Caco-2 (cell line): ENCODE measurements around the gene C1orf159. TPM values are rescaled to one million over a fixed set of nuclear protein-coding genes. Genes with fewer than 3 reads are reported as not detected.
"Not testable (repeated sequence)": the region's sequence is repeated elsewhere in the genome, so short reads cannot be mapped to it uniquely, and the experiment has no call there.

Source experiments
- BruUV-seq: library from RNA; stranded (reverse); fragments of 400-500 nt; replicated peaks from 2 replicates; lab custom pipeline; 2021; lab: Mats Ljungman, UMichigan
- CTCF ChIA-PET: fragments of 300-600 bp; sonication (Branson Sonifier 250); formaldehyde crosslinking; loops from one replicate; lab custom pipeline; 2022; ENCODE audit warnings: antibody characterized with exemption; lab: Charles Lee
- POLR2A ChIA-PET: fragments of 300-600 bp; sonication (Branson Sonifier 250); formaldehyde crosslinking; loops from one replicate; lab custom pipeline; 2022; ENCODE audit warnings: antibody characterized with exemption; lab: Charles Lee
- DNase-seq, 2 experiments: peaks; one replicate each; pipeline versions ENCODE4 v3.0.0 to v3.0.0-alpha.2; 2020 to 2022
- H3K27me3 ChIP-seq: replicated peaks from 2 replicates; pipeline ENCODE4 v1.6.0; 2011; ENCODE audit warnings: low read length; ENCODE audit not compliant: control insufficient read depth, insufficient read depth
- H3K36me3 ChIP-seq: 2 replicates; pipeline ENCODE4 v1.5.1; 2011; ENCODE audit warnings: low read length; ENCODE audit not compliant: control insufficient read depth, insufficient read depth
- H3K4me1 ChIP-seq: fragments of 250-450 bp; sonication (Bioruptor Pico); 2 replicates; pipeline ENCODE4 v1.5.1; 2020; ENCODE audit warnings: mild to moderate bottlenecking
- H3K4me3 ChIP-seq: 2 replicates; pipeline ENCODE4 v1.5.1; 2011; ENCODE audit warnings: low read depth, mild to moderate bottlenecking, control low read depth, low read length
- H3K9me3 ChIP-seq: fragments of 250-450 bp; sonication (Bioruptor Pico); 2 replicates; pipeline ENCODE4 v1.5.1; 2020; ENCODE audit warnings: mild to moderate bottlenecking, moderate library complexity
- H3K27ac Mint-ChIP-seq: one replicate; pipeline ENCODE4 v1.8.0; 2022; ENCODE audit warnings: mixed read lengths; ENCODE audit not compliant: unreplicated experiment
- H3K27me3 Mint-ChIP-seq: one replicate; pipeline ENCODE4 v1.8.0; 2022; ENCODE audit warnings: mixed read lengths; ENCODE audit not compliant: insufficient read depth, unreplicated experiment
- H3K36me3 Mint-ChIP-seq: one replicate; pipeline ENCODE4 v1.8.0; 2022; ENCODE audit warnings: mild to moderate bottlenecking, mixed read lengths; ENCODE audit not compliant: insufficient read depth, unreplicated experiment
- H3K4me1 Mint-ChIP-seq: one replicate; pipeline ENCODE4 v1.8.0; 2022; ENCODE audit warnings: low read depth, mixed read lengths; ENCODE audit not compliant: unreplicated experiment
- H3K4me3 Mint-ChIP-seq: one replicate; pipeline ENCODE4 v1.8.0; 2022; ENCODE audit warnings: mild to moderate bottlenecking, moderate library complexity, mixed read lengths; ENCODE audit not compliant: unreplicated experiment
- H3K9me3 Mint-ChIP-seq: one replicate; pipeline ENCODE4 v1.8.0; 2022; ENCODE audit warnings: mixed read lengths; ENCODE audit not compliant: unreplicated experiment
- CTCF ChIP-seq, 2 experiments: fragments of 200-600 bp in 1 of 2; IDR thresholded peaks; 1 replicate in 1 of 2; 2 replicates in 1 of 2; pipeline versions ENCODE4 v1.5.1 to v1.8.0; 2011 to 2022; ENCODE audit warnings: antibody characterized with exemption in 1 of 2, control low read depth in 1 of 2, inconsistent platforms in 1 of 2, low read depth in 1 of 2, low read length in 1 of 2, mild to moderate bottlenecking in 1 of 2, moderate library complexity in 1 of 2; ENCODE audit not compliant: insufficient read depth in 1 of 2, severe bottlenecking in 1 of 2, unreplicated experiment in 1 of 2
- intact Hi-C: fragments of 100-400 bp; cut with micrococcal nuclease; formaldehyde crosslinking; loops from one replicate; pipeline ENCODE4 v1.10.0; 2022; ENCODE audit not compliant: unreplicated experiment
- total RNA-seq: library from RNA; stranded (reverse); gene quantifications from 2 replicates; pipeline ENCODE4 v1.2.3, GENCODE V29; 2022

The C1orf159 gene
- total RNA-seq, 1 experiment from 2014 or later: 12.9 TPM

GRCh38 chr1:1143636-1144035 is 27.7 kb upstream of the C1orf159 start:
- Histone ChIP-seq H3K4me1 (no peaks in the 10 kb centered on the region; the same call in 1 of the 2 replicates), H3K36me3 (no peaks in the 10 kb centered on the region), H3K9me3 (no peaks in the 10 kb centered on the region), H3K27me3 (no peaks in the 10 kb centered on the region), H3K4me3 (no peak overlapping the region)
- no TSS peak for BruUV-seq
- H3K4me3 Mint-ChIP-seq: no peak overlapping the region
- ChIA-PET CTCF (no interaction called here), POLR2A (no interaction called here)
- no peak overlapping the region for H3K27ac Mint-ChIP-seq
- no peaks in the 10 kb centered on the region for H3K36me3 Mint-ChIP-seq
- no peaks in the 10 kb centered on the region for H3K27me3 Mint-ChIP-seq
- no peak for DNase-seq
- TF ChIP-seq CTCF (IDR thresholded peaks at IDR 0.05; ENCODE audit: insufficient read depth in 1 of 2, low read depth in 1 of 2, low read length in 1 of 2, severe bottlenecking in 1 of 2, unreplicated experiment in 1 of 2): no peak
- intact Hi-C loops: no loop called here
- H3K4me1 Mint-ChIP-seq: no peaks in the 10 kb centered on the region
- H3K9me3 Mint-ChIP-seq: no peaks in the 10 kb centered on the region

- H3K4me1 Mint-ChIP-seq: no peaks in the 10 kb centered on the region
- no peak for TF ChIP-seq CTCF (IDR thresholded peaks at IDR 0.05; ENCODE audit: insufficient read depth in 1 of 2, low read depth in 1 of 2, low read length in 1 of 2, severe bottlenecking in 1 of 2, unreplicated experiment in 1 of 2)
- intact Hi-C loops: no loop called here
- no peaks in the 10 kb centered on the region for H3K36me3 ChIP-seq
- CTCF ChIA-PET: interaction anchor here (0.9 kb wide), 1 partner anchor 20 kb away, joined by 3 read pairs; no protein-coding TSS in a partner anchor
- no peak for DNase-seq
- POLR2A ChIA-PET: no interaction called here
- H3K9me3 ChIP-seq: no peaks in the 10 kb centered on the region
- no peak overlapping the region for H3K4me3 Mint-ChIP-seq
- no peak overlapping the region for H3K4me3 ChIP-seq
- no peaks in the 10 kb centered on the region for H3K27me3 Mint-ChIP-seq
- no TSS peak for BruUV-seq
- no peaks in the 10 kb centered on the region for H3K9me3 Mint-ChIP-seq
- no peaks in the 10 kb centered on the region for H3K36me3 Mint-ChIP-seq
- no peaks in the 10 kb centered on the region for H3K27me3 ChIP-seq
- H3K4me1 ChIP-seq: no peaks in the 10 kb centered on the region; the same call in 1 of the 2 replicates
- no peak overlapping the region for H3K27ac Mint-ChIP-seq
Observed at GRCh38 chr1:1142844-1143243, 27.0 kb upstream of the C1orf159 start.

- intact Hi-C loops, H3K4me1 Mint-ChIP-seq, H3K27me3 Mint-ChIP-seq, H3K36me3 ChIP-seq, H3K27ac Mint-ChIP-seq, H3K9me3 Mint-ChIP-seq, H3K36me3 Mint-ChIP-seq, H3K9me3 ChIP-seq, H3K27me3 ChIP-seq, H3K4me3 Mint-ChIP-seq, H3K4me3 ChIP-seq, H3K4me1 ChIP-seq, DNase-seq, BruUV-seq, POLR2A ChIA-PET: not testable (repeated sequence)
- CTCF ChIA-PET: interaction anchor here (0.9 kb wide), 1 partner anchor 19 kb away, joined by 3 read pairs; no protein-coding TSS in a partner anchor
Observed at GRCh38 chr1:1142352-1142751, 26.5 kb upstream of the C1orf159 start.

- no peak for TF ChIP-seq CTCF (IDR thresholded peaks at IDR 0.05; ENCODE audit: insufficient read depth in 1 of 2, low read depth in 1 of 2, low read length in 1 of 2, severe bottlenecking in 1 of 2, unreplicated experiment in 1 of 2)
- Mint-ChIP-seq H3K27ac (no peak overlapping the region), H3K4me1 (no peaks in the 10 kb centered on the region), H3K9me3 (no peaks in the 10 kb centered on the region), H3K36me3 (no peaks in the 10 kb centered on the region), H3K4me3 (no peak overlapping the region), H3K27me3 (no peaks in the 10 kb centered on the region)
- Histone ChIP-seq H3K27me3 (no peaks in the 10 kb centered on the region), H3K4me1 (no peaks in the 10 kb centered on the region; the same call in 1 of the 2 replicates), H3K4me3 (no peak overlapping the region), H3K9me3 (no peaks in the 10 kb centered on the region), H3K36me3 (no peaks in the 10 kb centered on the region)
- POLR2A ChIA-PET: no interaction called here
- no TSS peak for BruUV-seq
- DNase-seq: no peak
- intact Hi-C loops: no loop called here
- CTCF ChIA-PET: no interaction called here
Observed at GRCh38 chr1:1141911-1142250, 26.0 kb upstream of the C1orf159 start.
